Naive B cell (primary cell): ENCODE results near the gene EEFSEC. TPM values are rescaled to one million over a fixed set of nuclear protein-coding genes. Genes with fewer than 3 reads are reported as not detected.

Source experiments
- ATAC-seq, 2 donors: fragments of 150-1000 bp; cut with Tn5 transposase; 2 replicates each; pipeline ENCODE4 v1.10.0; 2021; ENCODE audit warnings: low read depth in 2 of 2, mild to moderate bottlenecking in 2 of 2, moderate library complexity in 2 of 2
- DNase-seq: peaks from one replicate; pipeline ENCODE4 v3.0.0; 2022
- H3K27ac Mint-ChIP-seq, 6 donors: one replicate each; pipeline ENCODE4 v1.8.0; 2020 to 2022; ENCODE audit warnings: mild to moderate bottlenecking in 6 of 6, mixed read lengths in 6 of 6, moderate library complexity in 5 of 6, inconsistent platforms in 2 of 6
- H3K27me3 Mint-ChIP-seq, 3 donors: one replicate each; pipeline ENCODE4 v1.8.0; 2021 to 2022; ENCODE audit warnings: mixed read lengths in 3 of 3, mild to moderate bottlenecking in 1 of 3
- H3K36me3 Mint-ChIP-seq, 2 donors: one replicate each; pipeline ENCODE4 v1.8.0; 2020 to 2022; ENCODE audit warnings: mixed read lengths in 2 of 2, inconsistent platforms in 1 of 2, mild to moderate bottlenecking in 1 of 2
- H3K4me1 Mint-ChIP-seq, 3 donors: one replicate each; pipeline ENCODE4 v1.8.0; 2020 to 2022; ENCODE audit warnings: mixed read lengths in 3 of 3, inconsistent platforms in 1 of 3, mild to moderate bottlenecking in 1 of 3, moderate library complexity in 1 of 3
- H3K4me3 Mint-ChIP-seq, 8 donors: one replicate each; pipeline ENCODE4 v1.8.0; 2020 to 2022; ENCODE audit warnings: mild to moderate bottlenecking in 8 of 8, mixed read lengths in 8 of 8, moderate library complexity in 8 of 8, inconsistent platforms in 2 of 8
- H3K9me3 Mint-ChIP-seq, 7 donors: one replicate each; pipeline ENCODE4 v1.8.0; 2020 to 2022; ENCODE audit warnings: mixed read lengths in 7 of 7, mild to moderate bottlenecking in 5 of 7, inconsistent platforms in 2 of 7, moderate library complexity in 1 of 7
- polyA plus RNA-seq, 6 donors: library from polyadenylated mRNA; unstranded; fragments of 300-500 nt; fragmentation: Illumina TruSeq; gene quantifications; one replicate each; pipeline ENCODE4 v1.2.3, GENCODE V29; 2021; ENCODE audit warnings: low read depth in 6 of 6

EEFSEC gene
- polyA plus RNA-seq, 6 donors from 2014 or later, result 8.5 to 24.0 (median 20.1) TPM

DNA sequence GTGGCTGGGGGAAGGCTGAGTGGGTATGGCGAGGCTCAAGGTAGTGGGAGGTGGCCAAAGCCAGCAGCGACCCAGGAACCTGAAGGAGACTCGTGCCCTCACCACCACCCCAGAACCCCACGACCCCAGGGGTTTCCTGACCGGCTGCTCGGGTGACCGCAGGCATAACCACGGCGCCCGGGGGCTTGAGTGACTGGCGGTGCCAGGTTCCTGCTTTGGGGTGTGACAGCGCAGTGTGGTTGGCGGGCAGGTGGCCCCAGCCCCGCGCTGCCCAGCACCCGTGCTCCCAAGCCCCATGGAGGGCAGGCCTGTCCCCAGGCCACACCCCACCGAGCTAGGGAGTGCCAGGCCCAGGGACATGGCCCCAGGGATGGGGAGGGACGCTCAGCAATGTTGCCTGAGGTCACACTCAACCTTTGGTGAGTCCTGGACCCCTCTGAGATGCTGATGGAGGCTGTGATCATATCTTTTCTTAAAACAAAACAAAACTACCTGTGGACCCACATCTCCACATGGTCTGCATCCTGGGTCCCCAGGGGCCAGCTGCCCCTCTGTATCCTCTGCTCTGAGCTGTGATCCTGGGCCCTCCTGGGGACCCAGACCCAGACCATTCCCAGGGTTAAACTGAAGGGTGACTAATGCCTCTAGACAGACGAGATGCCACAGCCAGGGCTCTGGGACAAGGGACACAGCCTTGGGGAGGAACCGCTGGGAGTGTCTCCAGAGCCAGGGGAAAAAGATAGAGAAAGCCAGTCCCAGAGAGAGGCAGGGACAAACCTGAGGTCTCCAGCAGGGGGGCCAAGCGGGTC is 300.4 kb downstream of the EEFSEC start:
- ATAC-seq (no peak), DNase-seq (no peak)
- peaks cover 0 to 4% (median 2%) of the 10 kb centered on the region in 7 donors for H3K9me3 Mint-ChIP-seq
- H3K4me1 Mint-ChIP-seq, result peaks cover 2 to 3% (median 2%) of the 10 kb centered on the region in 3 donors
- H3K36me3 Mint-ChIP-seq, result peaks cover 0 to 6% of the 10 kb centered on the region in 2 donors
- no peak overlapping the region for H3K4me3 Mint-ChIP-seq
- H3K27me3 Mint-ChIP-seq, result peaks cover 37 to 72% (median 69%) of the 10 kb centered on the region in 3 donors
- H3K27ac Mint-ChIP-seq, result no peak overlapping the region

DNA sequence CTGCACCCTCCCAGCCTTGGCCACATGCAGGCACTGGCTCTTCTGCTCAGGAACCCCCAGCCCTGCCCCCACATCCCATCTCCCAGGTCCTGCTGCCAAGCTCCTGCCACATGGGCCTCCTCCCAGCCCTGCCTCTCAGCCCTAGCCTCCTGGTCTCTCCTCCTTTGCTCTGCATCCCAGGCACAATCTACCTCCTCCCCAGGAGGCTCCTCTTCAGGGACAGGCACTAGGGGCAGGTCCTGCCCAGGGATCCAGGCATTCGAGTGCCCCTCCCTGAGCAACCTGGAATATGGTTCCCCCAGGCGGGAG is 301.0 kb downstream of the EEFSEC start:
- peaks cover 0 to 6% of the 10 kb centered on the region in 2 donors for H3K36me3 Mint-ChIP-seq
- no peaks in the 10 kb centered on the region for H3K4me1 Mint-ChIP-seq
- ATAC-seq, result no peak
- no peak overlapping the region for H3K4me3 Mint-ChIP-seq
- H3K27me3 Mint-ChIP-seq, result peaks cover 32 to 68% (median 66%) of the 10 kb centered on the region in 3 donors
- peaks cover 0 to 4% (median 0%) of the 10 kb centered on the region in 7 donors for H3K9me3 Mint-ChIP-seq
- no peak overlapping the region for H3K27ac Mint-ChIP-seq
- DNase-seq, result no peak

DNA sequence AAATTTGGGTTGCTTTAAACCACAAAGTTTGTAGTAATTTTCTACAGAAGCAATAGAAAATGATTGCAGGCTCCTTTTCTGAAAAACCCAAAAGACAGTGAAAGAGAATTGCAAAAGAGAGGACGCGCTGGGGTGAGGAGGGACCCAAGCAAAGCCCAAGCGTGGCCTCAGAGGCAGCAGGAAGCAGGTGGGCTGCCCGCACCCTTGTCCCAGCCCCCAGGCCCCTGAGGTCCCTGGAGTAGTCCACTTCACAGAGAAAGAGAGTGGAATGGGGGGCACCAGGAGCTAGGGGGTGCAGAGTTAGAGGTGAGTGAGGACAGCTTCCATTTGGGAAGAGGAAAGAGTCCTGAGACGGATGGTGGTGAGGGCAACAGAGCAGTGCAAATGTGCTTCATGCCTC is 301.8 kb downstream of the EEFSEC start:
- H3K4me1 Mint-ChIP-seq, result no peaks in the 10 kb centered on the region
- no peak overlapping the region for H3K27ac Mint-ChIP-seq
- peaks cover 0 to 2% (median 0%) of the 10 kb centered on the region in 7 donors for H3K9me3 Mint-ChIP-seq
- no peak overlapping the region for H3K4me3 Mint-ChIP-seq
- H3K36me3 Mint-ChIP-seq, result peaks cover 0 to 4% of the 10 kb centered on the region in 2 donors
- peaks cover 26 to 66% (median 63%) of the 10 kb centered on the region in 3 donors for H3K27me3 Mint-ChIP-seq
- no peak for ATAC-seq
- DNase-seq, result no peak

DNA sequence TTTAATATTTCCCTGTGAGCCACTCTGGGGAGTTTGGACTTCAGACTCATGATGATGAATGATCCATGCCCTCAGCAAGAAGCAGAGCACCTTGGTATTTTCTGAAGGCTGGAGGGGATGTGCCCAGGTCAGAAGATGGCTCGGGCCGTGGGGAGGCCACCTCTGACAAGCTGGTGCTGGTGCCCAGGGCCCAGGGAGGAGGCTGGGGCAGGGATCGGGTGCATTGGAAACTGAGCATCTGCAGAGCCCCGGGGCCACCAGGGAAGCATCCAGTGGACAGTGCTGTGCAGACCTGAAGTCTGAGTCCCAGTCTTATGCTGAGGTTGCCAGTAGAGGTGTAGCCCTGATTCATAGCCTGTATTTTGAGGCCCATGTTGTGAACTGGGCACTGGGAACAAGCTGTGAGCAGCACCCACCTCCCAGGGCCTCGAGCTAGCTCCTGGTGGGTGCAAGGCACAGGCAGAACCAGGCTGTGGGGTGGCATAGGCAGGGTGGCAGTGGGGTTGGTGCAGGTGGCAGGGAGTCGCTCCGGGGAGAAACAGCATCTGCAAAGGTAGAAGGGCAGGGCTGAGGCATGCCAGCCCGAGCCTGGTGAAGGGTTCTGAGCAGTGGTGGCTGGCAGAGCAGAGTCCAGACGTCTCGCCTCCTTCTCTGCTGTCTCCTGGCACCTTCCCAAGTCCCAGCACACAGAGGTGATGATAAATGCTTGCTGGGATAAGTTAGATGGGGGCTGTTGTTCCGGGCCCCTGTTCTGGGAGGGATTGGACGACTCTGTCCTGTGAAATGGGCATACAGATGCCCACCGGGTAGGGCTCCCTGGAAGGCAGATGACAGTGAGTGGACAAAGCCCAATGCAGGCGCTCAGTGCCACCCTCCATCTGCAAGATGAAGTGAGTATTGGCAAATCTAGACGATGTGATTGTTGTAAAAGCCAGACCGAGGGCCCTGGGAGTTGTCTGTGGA is 302.8 kb downstream of the EEFSEC start:
- Mint-ChIP-seq H3K36me3 (no peaks in the 10 kb centered on the region), H3K27ac (no peak overlapping the region), H3K4me1 (no peaks in the 10 kb centered on the region), H3K27me3 (peaks cover 20 to 63% (median 53%) of the 10 kb centered on the region in 3 donors), H3K4me3 (no peak overlapping the region), H3K9me3 (peaks cover 0 to 1% (median 0%) of the 10 kb centered on the region in 7 donors)
- no peak for ATAC-seq
- DNase-seq, result no peak

DNA sequence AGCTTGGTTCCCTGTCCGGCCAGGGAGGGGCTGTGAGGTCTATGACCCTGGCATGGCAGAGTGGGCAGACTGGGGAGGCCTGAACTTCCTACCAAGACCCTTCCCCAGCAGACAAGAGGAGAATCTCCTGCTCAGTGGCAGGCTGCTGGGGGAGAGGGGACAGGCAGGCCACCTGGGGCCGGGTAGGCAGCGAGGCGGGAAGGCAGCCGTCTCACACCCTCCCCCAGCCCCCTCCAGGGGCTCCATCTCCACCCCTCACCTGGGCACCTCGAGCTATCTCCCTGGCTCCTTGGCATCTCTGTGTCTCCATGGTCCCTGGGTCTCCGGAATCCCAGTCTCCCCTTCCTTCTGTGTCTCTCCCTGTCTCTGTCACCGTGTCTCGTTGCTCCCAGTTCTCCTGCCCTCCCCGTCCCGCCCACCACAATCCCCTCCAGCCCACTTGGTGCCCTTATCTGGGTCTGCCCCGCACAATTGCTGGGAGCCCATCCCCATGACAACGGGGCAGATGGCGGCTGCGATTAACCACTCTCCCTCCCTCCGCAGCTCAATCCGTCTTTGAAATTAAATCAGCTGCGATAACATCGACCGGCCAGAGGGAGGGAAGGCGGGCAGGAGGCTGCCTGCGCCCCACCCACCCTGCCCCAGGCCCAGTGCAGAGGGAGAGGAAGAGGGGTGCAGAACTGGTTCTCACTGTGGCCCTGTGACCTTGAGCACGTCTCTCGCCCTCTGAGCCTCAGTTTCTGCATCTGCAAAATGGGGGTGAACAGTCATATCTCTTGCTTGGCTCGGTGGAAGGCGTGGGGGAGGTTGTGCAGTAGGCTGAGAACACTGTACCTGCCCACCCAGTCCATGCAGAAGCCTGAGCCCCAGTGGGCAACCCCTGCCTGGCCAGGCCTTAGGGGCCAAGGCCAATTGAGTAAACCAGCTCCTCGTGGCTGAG is 303.8 kb downstream of the EEFSEC start:
- ATAC-seq (no peak), DNase-seq (no peak)
- Mint-ChIP-seq H3K9me3 (peaks cover 0 to under 1% (median 0%) of the 10 kb centered on the region in 7 donors), H3K27me3 (peaks cover 14 to 53% (median 44%) of the 10 kb centered on the region in 3 donors), H3K27ac (peak overlapping the region in 1 of 6 donors; percentile 35), H3K4me3 (no peak overlapping the region), H3K36me3 (no peaks in the 10 kb centered on the region), H3K4me1 (no peaks in the 10 kb centered on the region)

DNA sequence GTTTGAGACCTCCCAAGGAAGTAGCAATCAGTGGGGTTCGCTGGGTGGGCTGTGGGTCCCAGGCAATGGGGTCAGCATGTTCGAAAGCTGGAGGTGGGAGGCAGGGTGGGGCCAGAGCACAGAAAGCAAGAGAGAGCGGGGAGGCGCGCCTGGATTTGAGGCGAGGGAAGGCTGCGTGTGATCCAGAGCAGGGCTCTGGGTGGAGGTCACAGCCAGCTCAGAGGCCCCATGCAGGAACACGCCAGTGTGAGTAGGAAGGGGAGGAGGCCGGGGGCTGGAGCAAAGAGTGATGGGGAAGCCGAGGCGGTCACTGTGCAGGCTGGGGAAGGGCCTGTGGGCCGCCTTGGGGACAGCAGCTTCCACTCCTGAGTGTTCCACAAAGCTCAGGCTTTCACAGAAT is 304.7 kb downstream of the EEFSEC start:
- ATAC-seq (no peak), DNase-seq (no peak)
- Mint-ChIP-seq H3K4me3 (no peak overlapping the region), H3K27me3 (peaks cover 14 to 51% (median 39%) of the 10 kb centered on the region in 3 donors), H3K9me3 (no peaks in the 10 kb centered on the region), H3K27ac (peak overlapping the region in 1 of 6 donors; percentile 32), H3K4me1 (no peaks in the 10 kb centered on the region), H3K36me3 (no peaks in the 10 kb centered on the region)

Other genes with a start within 250 kb of the EEFSEC start
- under 1 TPM in 1 of 6 donors, not detected in 5; 0.15 TPM for gene KBTBD12, start 238.2 kb upstream of the EEFSEC start, polyA plus RNA-seq
- gene SEC61A1, start 101.0 kb upstream of the EEFSEC start, polyA plus RNA-seq, result 100 to 1,000 TPM in 1 of 6 donors, 10 to 100 TPM in 5; 72.7 to 128 (median 79.2) TPM
- 10 to 100 TPM; 24.4 to 60.7 (median 51.2) TPM for gene RUVBL1, start 29.7 kb upstream of the EEFSEC start, polyA plus RNA-seq